Kidney epithelial cell (primary cell): ENCODE measurements around the gene RIMBP2. TPM values are rescaled to one million over a fixed set of nuclear protein-coding genes. Genes with fewer than 3 reads are reported as not detected.

Experiments used
- DNase-seq: peaks from one replicate; pipeline ENCODE4 v3.0.0-alpha.2; 2010; ENCODE audit warnings: low read depth
- H3K27me3 ChIP-seq: 2 replicates; pipeline ENCODE4 v1.6.0; 2011; ENCODE audit warnings: low read length; ENCODE audit not compliant: control insufficient read depth, insufficient read depth
- H3K36me3 ChIP-seq: 2 replicates; pipeline ENCODE4 v1.5.1; 2011; ENCODE audit warnings: low read length; ENCODE audit not compliant: control insufficient read depth, insufficient read depth
- H3K4me3 ChIP-seq: 2 replicates; pipeline ENCODE4 v1.5.1; 2011; ENCODE audit warnings: low read depth, mild to moderate bottlenecking, control low read depth, low read length
- total RNA-seq: library from RNA; depleted of rRNA; stranded (reverse); fragments of >200 nt; gene quantifications from 2 replicates; pipeline ENCODE4 v1.2.3, GENCODE V29; 2015
- TF ChIP-seq, protein P1 (sequence below): IDR thresholded peaks from 2 replicates; pipeline ENCODE4 v1.5.1; 2011; ENCODE audit warnings: mild to moderate bottlenecking, moderate library complexity, low read length, control low read depth, inconsistent platforms; ENCODE audit not compliant: insufficient read depth, poor library complexity, severe bottlenecking

Gene RIMBP2
- total RNA-seq, 1 donor from 2014 or later = 0.50 TPM

DNA sequence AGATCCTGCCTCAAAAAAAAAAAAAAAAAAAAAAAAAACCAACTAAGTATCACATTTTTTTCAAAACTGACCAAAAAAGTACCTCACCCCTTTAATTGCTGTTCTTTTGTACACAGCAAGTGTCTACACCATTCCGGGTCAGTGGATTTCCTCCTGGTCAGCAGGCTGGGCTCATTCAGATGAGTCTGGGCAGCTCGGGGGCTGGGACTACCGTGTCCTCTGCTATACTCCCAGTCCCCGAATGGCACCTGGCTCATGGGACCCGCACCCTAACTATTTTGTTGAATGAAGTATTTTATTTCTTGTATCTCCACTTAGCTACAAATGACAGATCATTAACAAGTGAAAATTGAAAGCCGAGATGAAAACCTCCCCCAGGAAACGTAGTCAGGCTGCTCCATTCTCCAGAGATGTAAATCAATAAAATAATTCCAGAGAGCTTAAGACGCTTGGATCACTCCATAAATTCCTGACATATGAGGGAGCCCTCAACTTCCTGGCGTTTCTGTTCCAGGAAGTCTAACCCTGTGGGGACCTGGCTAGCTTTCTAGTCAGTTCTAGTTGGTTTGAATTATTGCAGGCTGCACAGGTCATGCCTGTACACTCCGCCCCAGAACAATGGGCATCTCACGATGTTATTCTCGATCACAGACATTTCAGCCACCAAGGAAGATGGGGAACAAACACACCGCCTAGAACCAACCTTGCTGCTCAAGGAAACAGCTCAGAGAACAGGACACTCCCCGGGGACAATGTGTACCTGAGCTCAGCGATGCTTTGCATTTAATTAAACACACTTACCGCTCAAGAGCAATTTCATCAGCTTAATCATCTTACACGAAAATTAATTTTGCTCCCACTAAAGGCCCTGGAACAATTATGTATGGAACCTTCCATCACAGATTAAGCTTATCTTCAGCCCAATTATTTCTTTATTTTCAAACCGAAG is 76.3 kb downstream of the RIMBP2 start:
- no peak overlapping the region for H3K4me3 ChIP-seq
- no peak for DNase-seq
- no peaks in the 10 kb centered on the region for H3K36me3 ChIP-seq
- no peaks in the 10 kb centered on the region for H3K27me3 ChIP-seq
- TF ChIP-seq, protein P1, sequence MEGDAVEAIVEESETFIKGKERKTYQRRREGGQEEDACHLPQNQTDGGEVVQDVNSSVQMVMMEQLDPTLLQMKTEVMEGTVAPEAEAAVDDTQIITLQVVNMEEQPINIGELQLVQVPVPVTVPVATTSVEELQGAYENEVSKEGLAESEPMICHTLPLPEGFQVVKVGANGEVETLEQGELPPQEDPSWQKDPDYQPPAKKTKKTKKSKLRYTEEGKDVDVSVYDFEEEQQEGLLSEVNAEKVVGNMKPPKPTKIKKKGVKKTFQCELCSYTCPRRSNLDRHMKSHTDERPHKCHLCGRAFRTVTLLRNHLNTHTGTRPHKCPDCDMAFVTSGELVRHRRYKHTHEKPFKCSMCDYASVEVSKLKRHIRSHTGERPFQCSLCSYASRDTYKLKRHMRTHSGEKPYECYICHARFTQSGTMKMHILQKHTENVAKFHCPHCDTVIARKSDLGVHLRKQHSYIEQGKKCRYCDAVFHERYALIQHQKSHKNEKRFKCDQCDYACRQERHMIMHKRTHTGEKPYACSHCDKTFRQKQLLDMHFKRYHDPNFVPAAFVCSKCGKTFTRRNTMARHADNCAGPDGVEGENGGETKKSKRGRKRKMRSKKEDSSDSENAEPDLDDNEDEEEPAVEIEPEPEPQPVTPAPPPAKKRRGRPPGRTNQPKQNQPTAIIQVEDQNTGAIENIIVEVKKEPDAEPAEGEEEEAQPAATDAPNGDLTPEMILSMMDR = no peak

DNA sequence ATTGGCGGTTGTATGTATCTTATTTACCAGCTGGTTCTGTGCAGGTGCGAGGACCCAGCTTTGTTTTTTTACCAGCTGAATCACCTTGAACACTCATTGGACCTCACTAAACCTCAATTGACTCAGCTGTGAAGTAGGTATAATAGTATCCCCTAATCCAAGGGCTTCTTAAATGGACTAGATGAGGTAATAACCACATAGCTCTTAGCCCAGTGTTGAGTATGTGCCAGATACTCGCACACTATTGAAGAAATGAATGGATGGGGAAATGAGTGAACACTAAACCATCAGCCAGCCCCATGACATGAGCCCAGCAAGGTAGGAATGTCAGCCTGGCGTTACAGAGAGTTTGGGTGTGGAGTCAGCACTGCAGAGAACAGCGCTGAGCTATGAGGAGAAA is 79.7 kb downstream of the RIMBP2 start:
- TF ChIP-seq, protein P1 = no peak
- Histone ChIP-seq H3K27me3 (no peaks in the 10 kb centered on the region), H3K36me3 (no peaks in the 10 kb centered on the region), H3K4me3 (no peak overlapping the region)
- no peak for DNase-seq

DNA sequence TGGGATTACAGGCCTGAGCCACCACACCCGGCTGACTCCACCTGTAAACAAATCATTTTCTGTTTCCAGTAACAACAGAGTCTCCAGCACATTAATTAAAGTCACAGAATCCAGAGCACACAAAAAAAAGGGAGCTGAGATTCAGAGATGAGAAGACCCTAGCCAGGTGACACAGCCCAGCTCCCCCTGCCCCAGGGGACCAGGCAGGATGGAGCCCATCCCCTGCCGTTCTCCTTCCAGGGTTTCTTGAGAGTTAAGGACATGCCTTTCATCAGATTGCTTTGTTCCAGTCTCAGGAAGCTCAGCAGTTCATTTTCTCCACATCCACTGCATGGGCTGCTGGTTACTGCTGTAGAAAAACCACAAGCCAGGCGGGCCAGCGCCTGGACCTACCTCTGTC is 81.2 kb downstream of the RIMBP2 start:
- TF ChIP-seq, protein P1 = no peak
- Histone ChIP-seq H3K27me3 (no peaks in the 10 kb centered on the region), H3K4me3 (no peak overlapping the region), H3K36me3 (no peaks in the 10 kb centered on the region)
- DNase-seq = no peak

DNA sequence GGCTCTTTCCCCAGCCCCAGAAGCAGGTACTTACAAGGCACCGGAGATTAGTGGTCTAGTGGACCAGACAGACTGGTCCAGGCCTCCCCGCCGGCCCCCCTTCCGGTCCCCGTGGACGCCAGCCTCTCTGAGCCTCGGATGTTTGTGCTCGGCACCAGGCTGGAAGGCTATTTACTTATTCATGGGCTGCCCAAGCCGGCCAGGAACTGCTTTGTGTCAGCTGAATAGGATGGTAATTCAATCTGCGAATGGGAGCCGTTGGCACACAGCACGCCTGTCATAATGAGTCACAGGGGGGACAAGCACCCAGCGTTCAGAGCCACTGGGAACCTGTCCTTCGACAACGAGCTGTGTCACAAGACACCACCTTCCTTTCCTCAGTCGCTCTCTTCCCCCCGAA is 82.3 kb downstream of the RIMBP2 start:
- DNase-seq = no peak
- no peak overlapping the region for H3K4me3 ChIP-seq

DNA sequence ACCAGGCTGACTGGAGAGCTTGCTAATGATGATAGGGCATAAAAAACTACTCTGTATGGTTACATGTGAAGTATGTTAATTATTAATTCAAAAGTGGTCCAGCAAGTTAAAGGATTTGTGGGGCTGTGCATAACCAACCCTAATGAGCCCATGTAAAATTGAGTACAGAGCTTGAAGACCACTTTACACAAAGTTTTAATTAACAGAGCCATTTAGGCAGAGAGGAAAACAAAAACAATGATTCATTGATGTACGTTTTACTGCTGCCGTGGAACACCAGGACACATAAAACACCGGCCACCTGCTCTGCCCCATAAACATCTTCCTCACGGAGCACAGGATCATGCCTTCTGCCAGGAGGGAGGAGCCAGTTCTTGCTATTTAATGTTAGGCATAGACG is 83.5 kb downstream of the RIMBP2 start:
- no peak overlapping the region for H3K4me3 ChIP-seq
- TF ChIP-seq, protein P1 = no peak

More for the DNA sequence above, 82.3 kb downstream of the RIMBP2 start:
- Histone ChIP-seq H3K27me3 (no peaks in the 10 kb centered on the region), H3K36me3 (no peaks in the 10 kb centered on the region)
- TF ChIP-seq, protein P1 = no peak

More for the DNA sequence above, 83.5 kb downstream of the RIMBP2 start:
- DNase-seq = no peak
- Histone ChIP-seq H3K36me3 (no peaks in the 10 kb centered on the region), H3K27me3 (no peaks in the 10 kb centered on the region)
